ENCODE data around the gene ART4.

- TF ChIP-seq CTCF (IDR thresholded peaks at IDR 0.05): no peak
- no peak for TF ChIP-seq POLR2AphosphoS5 (IDR thresholded peaks at IDR 0.05)
- TF ChIP-seq POLR2A (IDR thresholded peaks at IDR 0.05): no peak
- TF ChIP-seq EP300 (IDR thresholded peaks at IDR 0.05): no peak
Observed at GRCh38 chr12:14868916-14869506, 25.7 kb upstream of the ART4 start.
